ENCODE data around the gene EYA2.

The EYA2 gene

DNA sequence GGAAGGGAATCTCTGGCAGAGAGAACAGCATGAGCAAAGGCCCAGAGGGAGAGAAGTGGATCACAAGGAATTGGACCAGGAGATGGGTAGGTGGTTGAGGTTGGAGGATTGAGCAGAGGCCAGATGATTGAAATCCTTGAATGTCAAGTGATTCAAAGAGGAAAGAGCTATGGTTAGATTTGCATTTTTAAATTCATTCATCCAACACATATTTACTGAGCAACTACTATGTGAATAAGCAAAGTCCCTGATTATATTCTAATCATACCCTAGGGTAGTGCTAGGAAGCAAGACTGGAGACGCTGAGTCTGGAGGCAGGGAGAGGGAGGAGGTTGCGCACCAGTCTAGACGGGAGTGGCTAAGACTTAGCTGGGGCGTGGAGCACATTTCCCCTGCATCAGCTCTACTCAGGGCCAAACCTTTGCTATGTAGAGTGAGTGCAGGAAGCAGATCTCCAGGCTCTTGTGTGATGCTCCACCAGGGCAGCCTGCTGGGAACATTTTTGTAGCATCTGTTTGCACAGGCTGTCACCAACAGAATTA lies 40.2 kb downstream of the EYA2 start:
- DNase-seq: no peak

DNA sequence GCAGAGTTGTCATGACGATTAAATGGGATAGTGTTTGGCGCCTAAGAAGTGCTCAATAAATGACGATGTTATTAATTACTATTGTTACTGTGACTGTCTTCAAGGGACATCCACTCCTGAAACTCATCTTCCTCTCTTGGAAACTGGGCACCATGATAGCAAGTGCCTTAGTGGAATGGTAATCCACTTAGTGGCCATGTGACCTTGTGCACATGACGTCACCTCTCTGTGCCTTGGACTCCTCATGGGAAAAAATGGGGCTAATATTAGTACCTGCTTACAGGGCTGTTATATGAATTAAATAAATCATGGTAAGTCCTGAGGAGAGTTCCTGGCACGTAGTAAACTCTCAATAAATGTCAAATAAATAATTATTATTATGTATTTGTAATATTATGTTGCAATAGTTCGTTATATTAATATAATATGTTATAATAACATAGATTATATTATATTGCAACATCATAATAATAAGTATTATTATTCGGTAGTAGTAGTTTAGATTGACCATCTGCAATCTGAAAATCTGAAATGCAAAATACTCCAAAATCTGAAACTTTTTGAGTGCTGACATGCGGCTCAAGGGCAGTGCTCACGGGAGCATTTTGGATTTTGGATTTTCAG lies 40.9 kb downstream of the EYA2 start:
- no peak for DNase-seq

GRCh38 chr20:46936415-46937156 lies 41.9 kb downstream of the EYA2 start:
- DNase-seq: no peak

DNA sequence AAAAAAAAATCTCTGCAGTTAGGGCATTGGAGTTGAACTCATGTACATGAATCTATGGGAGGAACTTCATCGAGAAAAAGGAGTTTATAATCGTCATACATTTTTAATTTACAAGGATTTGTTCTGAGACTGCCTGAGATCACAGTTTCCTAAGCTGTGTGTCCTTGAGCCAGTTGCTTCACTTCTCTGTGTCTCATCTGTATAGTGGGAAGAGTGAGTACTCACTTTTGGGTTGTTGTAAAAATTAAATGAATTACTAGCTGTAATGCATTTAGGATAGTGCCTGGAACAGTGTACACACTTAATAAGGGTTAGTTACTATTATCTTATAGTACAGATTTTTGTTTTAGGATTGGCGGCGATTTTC lies 42.5 kb downstream of the EYA2 start:
- no peak for DNase-seq

- DNase-seq: no peak
Observed at GRCh38 chr20:46937533-46938226, 43.0 kb downstream of the EYA2 start.

DNA sequence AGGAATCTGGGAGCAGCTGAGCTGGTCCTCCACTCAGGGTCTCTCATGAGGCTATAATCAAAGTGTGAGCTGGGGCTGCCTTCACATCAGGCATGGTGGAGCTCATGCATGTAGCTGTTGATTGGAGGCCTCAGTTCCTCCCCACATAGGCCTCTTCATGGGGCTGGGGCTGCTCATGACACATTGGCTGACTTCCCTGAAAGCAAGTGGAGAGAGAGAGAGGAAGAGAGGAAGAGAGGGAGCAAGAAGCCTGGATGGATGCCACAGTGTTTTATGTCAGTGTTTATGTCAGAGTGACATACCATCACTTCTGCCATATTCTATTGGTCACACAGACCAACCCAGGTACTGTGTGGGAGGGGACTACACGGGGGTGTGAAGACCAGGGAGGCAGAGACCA lies 43.8 kb downstream of the EYA2 start:
- DNase-seq: no peak

DNA sequence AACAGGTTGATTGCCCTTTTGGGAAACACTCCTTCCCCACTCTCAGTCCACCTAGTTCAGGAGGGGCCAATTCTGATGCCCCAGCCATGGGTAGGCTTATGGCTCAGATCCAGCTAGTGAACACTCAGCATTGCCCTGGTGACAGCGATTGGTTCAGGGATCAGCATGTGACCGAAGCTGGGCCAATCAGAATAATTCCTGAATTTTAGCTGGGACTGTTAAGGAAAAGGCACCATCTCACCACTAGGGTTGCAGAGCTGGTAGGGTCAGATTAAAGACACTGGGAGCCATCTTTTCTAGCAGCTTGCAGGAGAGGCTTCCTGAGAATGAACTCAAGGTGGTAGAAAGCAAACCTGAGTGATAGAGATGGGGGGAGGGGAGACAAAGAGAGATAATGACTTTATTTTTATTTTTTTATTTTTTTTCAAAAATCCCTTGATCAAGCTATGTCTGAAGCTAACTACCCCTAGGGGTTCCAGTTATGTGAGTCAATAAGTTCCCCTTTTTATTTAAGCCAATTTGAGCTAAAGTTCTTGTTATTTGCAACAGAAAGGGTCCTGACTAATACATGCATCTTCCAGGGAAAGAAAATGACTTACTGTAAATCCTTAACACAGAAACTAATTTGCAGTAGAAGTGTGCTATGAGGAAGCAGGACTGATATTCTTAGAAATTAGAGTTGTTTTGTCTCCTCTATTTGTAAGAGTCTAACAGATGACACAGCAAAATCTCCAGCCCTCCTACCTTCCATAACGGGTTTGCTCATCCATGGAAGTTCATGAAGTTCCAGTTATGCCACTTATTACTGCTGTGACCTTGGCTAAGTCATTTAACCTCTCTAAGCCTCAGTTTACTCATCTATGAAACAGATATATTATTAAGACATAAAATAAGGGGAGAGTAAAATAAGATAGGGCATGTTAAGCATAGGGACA lies 44.7 kb downstream of the EYA2 start:
- DNase-seq: no peak

DNA sequence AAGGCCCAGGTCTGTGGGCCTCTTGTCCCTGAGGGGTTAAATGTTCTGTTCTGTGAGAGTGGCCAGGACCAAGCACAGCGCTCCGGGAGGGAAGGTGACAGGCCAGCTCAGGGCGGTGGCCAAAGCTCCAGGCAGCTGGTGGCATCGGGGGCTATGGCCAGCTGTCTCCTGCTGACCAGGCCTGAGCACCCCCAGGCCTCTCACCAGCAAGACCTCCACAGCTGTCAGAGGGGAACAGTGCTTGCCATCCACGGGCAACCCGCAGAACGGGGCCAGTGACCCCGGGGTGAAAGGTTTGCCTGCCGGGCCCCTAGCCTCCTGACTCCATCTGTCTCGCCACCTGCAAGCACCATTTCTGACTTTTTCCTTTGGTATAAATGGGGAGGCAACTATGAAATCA lies 46.0 kb downstream of the EYA2 start:
- no peak for DNase-seq

DNA sequence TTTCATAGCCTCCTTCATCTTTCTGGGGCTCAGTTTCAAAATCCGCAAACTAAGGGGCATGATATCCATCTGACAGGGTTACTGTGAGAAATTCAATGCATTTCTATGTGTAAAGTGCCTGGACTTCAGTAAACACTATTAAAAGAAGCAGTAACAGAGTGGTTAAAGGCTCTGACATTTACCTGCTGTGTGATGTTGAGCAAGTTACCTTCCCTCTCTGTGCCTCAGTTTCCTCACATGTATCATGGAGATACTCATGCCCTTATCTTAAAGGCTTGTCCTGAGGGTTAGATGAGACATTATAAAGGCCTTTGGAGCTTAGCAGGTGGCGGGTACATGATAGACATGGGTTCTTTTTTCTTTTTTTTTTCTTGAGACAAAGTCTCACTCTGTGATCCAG lies 46.8 kb downstream of the EYA2 start:
- no peak for DNase-seq

- DNase-seq: no peak
Observed at GRCh38 chr20:46943861-46944591, 49.4 kb downstream of the EYA2 start.

DNA sequence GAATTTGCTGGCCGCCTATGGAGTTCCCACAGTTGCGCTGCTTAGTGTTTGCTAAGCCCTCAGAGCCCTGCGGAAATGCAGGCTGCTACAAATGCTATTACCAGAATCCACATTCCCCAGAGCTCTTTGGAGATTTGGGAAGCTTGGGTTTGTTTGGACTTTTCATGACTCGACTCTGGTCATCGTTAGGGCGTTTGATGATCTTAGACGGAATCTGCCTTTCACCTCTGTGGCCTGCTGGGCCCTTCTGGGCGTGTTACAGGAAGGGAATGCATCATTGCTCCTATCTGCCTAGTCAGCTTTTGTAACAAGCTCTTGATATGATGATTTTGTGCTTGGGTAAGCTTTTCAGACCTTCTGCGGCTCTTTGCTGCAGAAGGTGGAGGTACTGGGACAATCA lies 50.8 kb downstream of the EYA2 start:
- no peak for DNase-seq

DNA sequence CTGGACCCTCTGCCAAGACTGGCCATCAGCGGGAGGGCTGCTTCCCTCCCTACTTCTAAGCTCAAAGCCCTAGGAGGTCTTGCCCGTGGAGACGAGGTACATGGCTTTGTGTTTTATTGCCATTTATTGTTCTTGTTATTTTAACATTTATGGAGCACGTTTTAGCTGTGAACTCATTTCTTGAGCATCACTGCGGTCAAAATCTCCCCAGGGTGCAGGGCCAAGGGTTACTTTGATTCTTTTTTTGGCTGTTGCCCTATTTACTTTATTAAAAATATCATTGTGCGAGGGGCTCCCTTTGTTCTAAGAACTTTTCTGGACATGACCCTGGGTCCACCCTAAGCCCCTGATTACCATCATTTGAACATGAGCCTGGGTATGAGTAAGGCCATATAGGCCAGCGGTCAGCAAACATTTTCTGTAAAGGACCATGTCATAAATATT lies 51.6 kb downstream of the EYA2 start:
- DNase-seq: no peak

DNA sequence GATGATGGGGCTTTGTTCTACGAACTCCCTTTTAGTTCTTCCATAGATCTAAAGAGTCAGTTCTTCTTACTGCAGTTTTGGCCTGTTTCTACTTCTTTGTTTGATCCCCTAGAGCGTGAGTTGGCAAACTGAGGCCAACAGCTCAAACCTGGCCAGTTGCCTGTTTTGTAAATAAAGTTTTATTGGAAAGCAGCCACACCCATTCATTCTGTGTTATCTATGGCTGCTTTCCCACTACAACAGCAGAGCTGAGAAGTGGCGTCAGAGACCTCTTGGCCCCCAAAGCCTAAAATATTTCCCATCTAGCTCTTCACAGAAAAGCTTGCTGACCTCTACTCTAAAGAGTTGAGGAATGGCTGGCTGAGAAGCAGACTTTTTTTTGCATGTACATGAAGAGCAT lies 52.2 kb downstream of the EYA2 start:
- no peak for DNase-seq

- DNase-seq: no peak
Observed at GRCh38 chr20:46948081-46948480, 53.4 kb downstream of the EYA2 start.

- DNase-seq: no peak
Observed at GRCh38 chr20:46951405-46951804, 56.8 kb downstream of the EYA2 start.

- DNase-seq: no peak
Observed at GRCh38 chr20:46951840-46952497, 57.3 kb downstream of the EYA2 start.

DNA sequence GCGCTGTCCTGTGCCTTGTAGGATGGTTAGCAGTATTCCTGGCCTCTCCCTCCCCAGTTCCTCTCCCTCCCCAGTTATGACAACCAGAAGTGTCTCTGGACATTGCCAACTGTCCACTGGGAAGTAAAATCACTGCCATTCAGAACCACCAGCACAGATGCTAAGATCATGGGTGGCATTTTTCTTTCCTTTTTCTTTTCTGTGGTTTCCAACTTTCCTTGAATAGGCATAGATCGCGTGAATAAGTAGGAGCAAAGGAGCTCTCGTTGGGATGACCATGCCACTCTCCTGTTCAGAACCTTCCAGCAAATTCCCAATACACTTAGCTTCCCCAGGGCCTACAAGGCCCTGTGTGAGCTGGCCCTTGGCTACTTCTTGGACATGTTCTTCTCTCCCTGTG lies 59.0 kb downstream of the EYA2 start:
- DNase-seq: no peak

- no peak for DNase-seq
Observed at GRCh38 chr20:46954490-46955038, 59.9 kb downstream of the EYA2 start.

GRCh38 chr20:46955601-46956556 lies 61.2 kb downstream of the EYA2 start:
- no peak for DNase-seq

DNA sequence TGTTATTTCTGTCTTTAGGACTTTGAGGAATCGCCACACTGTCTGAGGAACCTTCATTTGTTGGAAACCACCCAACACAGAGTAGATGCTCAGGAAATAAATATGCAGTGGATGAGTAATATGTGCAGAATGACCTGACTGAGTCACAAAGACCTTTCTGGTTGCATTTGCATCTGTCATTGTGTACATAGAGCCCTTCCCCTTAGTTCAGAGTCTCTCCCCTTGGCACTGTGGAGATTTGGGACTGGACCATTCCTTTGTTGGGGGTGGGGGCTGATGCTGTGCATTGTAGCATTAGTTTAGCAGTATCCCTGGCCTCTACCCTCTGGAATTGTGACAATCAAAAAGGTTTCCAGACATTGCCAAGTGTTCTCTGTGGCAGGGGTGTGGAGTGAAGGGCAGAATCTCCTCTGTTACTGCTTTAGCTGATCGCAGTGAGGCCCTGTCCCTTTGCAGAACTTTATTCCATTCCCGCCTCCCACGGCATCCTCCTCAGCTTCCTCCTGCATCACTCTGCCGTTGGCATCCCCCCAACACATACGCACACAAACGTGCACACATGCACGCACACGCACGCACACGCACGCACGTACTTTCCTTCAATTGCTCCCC lies 64.5 kb downstream of the EYA2 start:
- DNase-seq: no peak

Data from stimulated activated CD4-positive, alpha-beta T cell treated with anti-CD3 and anti-CD28 coated beads, Interleukin-12 subunit alpha, Interleukin-12 subunit beta, amount 100 ng/mL, for 4 hours (primary cell).